ENCODE data around the gene CYP46A1.

The CYP46A1 gene

GRCh38 chr14:99644035-99644587 is 40.0 kb upstream of the CYP46A1 start:
- H3K4me3 ChIP-seq (ENCODE audit: low read depth, low read length) = no peak overlapping the region
- no peak for DNase-seq (ENCODE audit: low read depth)
- no peak for TF ChIP-seq CTCF (IDR thresholded peaks at IDR 0.05; ENCODE audit: low read depth, low read length, missing control alignments)
- in situ Hi-C loops (cut with HindIII; ENCODE audit: low sequenced_read_pairs) = no loop called here

GRCh38 chr14:99644723-99645544 is 39.2 kb upstream of the CYP46A1 start, which contains the start of gene HHIPL1:
Gene HHIPL1, plus strand, starts transcription at chr14:99645129. Its CDS starts 79 bp downstream, at chr14:99645208.
- DNase-seq (ENCODE audit: low read depth) = no peak
- no peak for TF ChIP-seq CTCF (IDR thresholded peaks at IDR 0.05; ENCODE audit: low read depth, low read length, missing control alignments)
- H3K4me3 ChIP-seq (ENCODE audit: low read depth, low read length) = peak within 1 kb of the TSS; percentile 0
- in situ Hi-C loops (cut with HindIII; ENCODE audit: low sequenced_read_pairs) = no loop called here

- no peak for DNase-seq (ENCODE audit: low read depth)
- no peak for TF ChIP-seq CTCF (IDR thresholded peaks at IDR 0.05; ENCODE audit: low read depth, low read length, missing control alignments)
Observed at GRCh38 chr14:99645545-99646505, 38.3 kb upstream of the CYP46A1 start.

GRCh38 chr14:99647411-99647810 is 36.7 kb upstream of the CYP46A1 start:
- DNase-seq (ENCODE audit: low read depth) = no peak
- in situ Hi-C loops (cut with HindIII; ENCODE audit: low sequenced_read_pairs) = no loop called here
- no peak for TF ChIP-seq CTCF (IDR thresholded peaks at IDR 0.05; ENCODE audit: low read depth, low read length, missing control alignments)

More at GRCh38 chr14:99645545-99646505, 38.3 kb upstream of the CYP46A1 start:
- in situ Hi-C loops (cut with HindIII; ENCODE audit: low sequenced_read_pairs) = no loop called here
- H3K4me3 ChIP-seq (ENCODE audit: low read depth, low read length) = peak overlapping the region; percentile 0

GRCh38 chr14:99648027-99648784 is 35.9 kb upstream of the CYP46A1 start:
- in situ Hi-C loops (cut with HindIII; ENCODE audit: low sequenced_read_pairs) = no loop called here
- no peak for TF ChIP-seq CTCF (IDR thresholded peaks at IDR 0.05; ENCODE audit: low read depth, low read length, missing control alignments)
- DNase-seq (ENCODE audit: low read depth) = no peak
- no peak overlapping the region for H3K4me3 ChIP-seq (ENCODE audit: low read depth, low read length)

More at GRCh38 chr14:99647411-99647810, 36.7 kb upstream of the CYP46A1 start:
- no peak overlapping the region for H3K4me3 ChIP-seq (ENCODE audit: low read depth, low read length)

Measured in astrocyte of the cerebellum (primary cell).